PC-9 (cell line): ENCODE measurements around the gene ACER3.

Experiments
- CTCF ChIP-seq: fragments of 200-600 bp; sonication (generic); conservative IDR thresholded peaks from 2 replicates; pipeline ENCODE4 v1.6.1; 2017; ENCODE audit warnings: mixed run types, antibody characterized with exemption, mild to moderate bottlenecking, moderate library complexity
- EZH2 ChIP-seq: fragments of 200-600 bp; sonication (generic); IDR thresholded peaks from 2 replicates; pipeline ENCODE4 v1.8.0; 2017; ENCODE audit warnings: antibody characterized with exemption, low read depth

GRCh38 chr11:77049026-77049425 is 188.3 kb downstream of the ACER3 start:
- TF ChIP-seq CTCF = no peak
- TF ChIP-seq EZH2 = no peak
